NCI-H128 (cell line): ENCODE measurements around the gene MET.
"Not testable (repeated sequence)": the region's sequence is repeated elsewhere in the genome, so short reads cannot be mapped to it uniquely, and the experiment has no call there.

Source experiments
- DNase-seq: peaks from one replicate; lab custom pipeline; 2025; ENCODE audit not compliant: unreplicated experiment; lab: John Stamatoyannopoulos, UW

Gene MET

GRCh38 chr7:116671681-116672595, at the start of gene MET:
MET (plus strand) TSS chr7:116672196; CDS start chr7:116699085, 26,889 bp downstream.
- DNase-seq, result peak; percentile 35

GRCh38 chr7:116626886-116627285, 45.1 kb upstream of the MET start:
- DNase-seq, result no peak

- DNase-seq, result no peak
These were observed 42.9 kb upstream of the MET start for GRCh38 chr7:116629051-116629463.

- DNase-seq, result no peak
These were observed 41.6 kb upstream of the MET start for GRCh38 chr7:116630357-116630756.

- no peak for DNase-seq
These were observed 40.9 kb upstream of the MET start for GRCh38 chr7:116630932-116631671.

- no peak for DNase-seq
These were observed 40.3 kb upstream of the MET start for GRCh38 chr7:116631676-116632075.

GRCh38 chr7:116632384-116632783, 39.6 kb upstream of the MET start:
- no peak for DNase-seq

- no peak for DNase-seq
These were observed 38.6 kb upstream of the MET start for GRCh38 chr7:116633131-116633988.

- DNase-seq, result no peak
These were observed 35.0 kb upstream of the MET start for GRCh38 chr7:116636997-116637396.

GRCh38 chr7:116638592-116638991, 33.4 kb upstream of the MET start:
- DNase-seq, result not testable (repeated sequence)

- DNase-seq, result no peak
These were observed 30.3 kb upstream of the MET start for GRCh38 chr7:116641551-116642153.

- not testable (repeated sequence) for DNase-seq
These were observed 28.8 kb upstream of the MET start for GRCh38 chr7:116643148-116643547.

- no peak for DNase-seq
These were observed 27.4 kb upstream of the MET start for GRCh38 chr7:116644628-116645027.

GRCh38 chr7:116647290-116647689, 24.7 kb upstream of the MET start:
- DNase-seq, result no peak

GRCh38 chr7:116647861-116648260, 24.1 kb upstream of the MET start:
- no peak for DNase-seq

GRCh38 chr7:116650436-116650835, 21.6 kb upstream of the MET start:
- no peak for DNase-seq

- DNase-seq, result no peak
These were observed 19.2 kb upstream of the MET start for GRCh38 chr7:116652793-116653192.

- DNase-seq, result no peak
These were observed 18.8 kb upstream of the MET start for GRCh38 chr7:116653204-116653603.

GRCh38 chr7:116653646-116654045, 18.4 kb upstream of the MET start:
- no peak for DNase-seq

- not testable (repeated sequence) for DNase-seq
These were observed 12.7 kb upstream of the MET start for GRCh38 chr7:116659248-116659647.

- no peak for DNase-seq
These were observed 10.1 kb upstream of the MET start for GRCh38 chr7:116661865-116662264.
